ENCODE measurements around the gene CFL1. TPM values are rescaled to one million over a fixed set of nuclear protein-coding genes. Genes with fewer than 3 reads are reported as not detected.

The CFL1 gene
- total and polyA plus RNA-seq, 2 of the 8 experiments (the other 6 are each of a cell fraction or from before 2014, with no cell fraction given): 1,252 to 1,365 TPM

DNA sequence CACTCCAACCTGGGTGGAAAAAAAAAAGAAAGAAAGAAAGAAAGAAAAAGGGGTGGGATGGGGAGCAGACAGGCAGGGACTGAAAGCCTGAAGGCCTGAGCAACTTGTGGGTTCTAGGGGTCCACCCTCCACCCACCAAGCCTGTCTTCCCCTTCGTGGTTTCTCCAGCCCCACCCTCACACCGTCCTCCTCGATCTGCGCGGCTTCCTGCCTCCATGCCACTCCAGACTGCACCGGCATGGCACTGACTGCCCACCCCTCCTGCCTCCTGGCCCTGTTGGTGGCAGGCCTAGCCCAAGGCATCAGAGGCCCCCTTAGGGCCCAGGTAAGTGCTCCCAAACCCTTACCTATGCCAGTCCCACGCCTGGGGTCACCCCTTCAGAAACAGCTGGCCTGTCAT lies 21.6 kb upstream of the CFL1 start, which contains the start of gene CTSW:
TSS of gene CTSW (plus strand) at position 221 of the 400 bp plus-strand sequence. CDS start at position 239, 18 bp downstream.
- Histone ChIP-seq H4K20me1 (replicated peaks in 1 of 2; ENCODE audit: control insufficient read depth in 1 of 2, insufficient read depth in 2 of 2, low read length in 2 of 2) (peaks cover 5 to 6% of the 10 kb centered on the region in 2 experiments), H4K8ac (ENCODE audit: extremely low read depth, insufficient read depth, low read length) (no peak within 1 kb of the TSS), H2BK12ac (ENCODE audit: low read depth, low read length) (no peak within 1 kb of the TSS), H3K18ac (ENCODE audit: extremely low read depth, low read length) (no peak within 1 kb of the TSS), H2BK15ac (ENCODE audit: low read length) (no peak within 1 kb of the TSS), H2BK120ac (replicated peaks; ENCODE audit: low read depth, low read length) (no peak within 1 kb of the TSS), H3K79me2 (ENCODE audit: control insufficient read depth in 1 of 2, insufficient read depth in 2 of 2, low read length in 2 of 2) (no peaks in the 10 kb centered on the region), H3K36me3 (ENCODE audit: control insufficient read depth in 2 of 4, insufficient read depth in 4 of 4, low read length in 3 of 4) (peaks cover 5 to 16% (median 12%) of the 10 kb centered on the region in 4 experiments; a peak in 7 of 8 replicates), H3K27me3 (replicated peaks in 1 of 4; ENCODE audit: control insufficient read depth in 3 of 4, extremely low read depth in 1 of 4, insufficient read depth in 3 of 4, low read length in 3 of 4) (peaks cover 0 to 3% (median 0%) of the 10 kb centered on the region in 4 experiments; a peak in 1 of 7 replicates), H3K14ac (ENCODE audit: insufficient read length) (no peak within 1 kb of the TSS), H3K23me2 (ENCODE audit: low read depth, low read length) (no peaks in the 10 kb centered on the region), H3K4ac (replicated peaks; ENCODE audit: insufficient read length, low read depth, low read length) (no peak within 1 kb of the TSS), H3K23ac (ENCODE audit: insufficient read length) (no peak within 1 kb of the TSS), H2BK20ac (ENCODE audit: low read length) (no peak within 1 kb of the TSS), H3K9me3 (ENCODE audit: insufficient read depth in 2 of 2, low read depth in 1 of 2, low read length in 1 of 2) (no peaks in the 10 kb centered on the region), H2AFZ (ENCODE audit: low read length) (no peak within 1 kb of the TSS), H2BK5ac (ENCODE audit: low read depth, low read length) (no peak within 1 kb of the TSS), H3K9ac (replicated peaks in 1 of 4; ENCODE audit: extremely low read depth in 1 of 4, low read depth in 3 of 4, low read length in 3 of 4) (no peak within 1 kb of the TSS), H2AK5ac (ENCODE audit: low read depth, low read length) (no peak within 1 kb of the TSS), H3K56ac (replicated peaks; ENCODE audit: insufficient read length, low read depth, low read length) (no peak within 1 kb of the TSS), H3K27ac (ENCODE audit: low read depth, low read length) (no peak within 1 kb of the TSS), H3K4me2 (ENCODE audit: insufficient read depth in 1 of 2, low read depth in 2 of 2, low read length in 2 of 2) (no peak within 1 kb of the TSS), H4K91ac (replicated peaks; ENCODE audit: insufficient read length, low read length) (no peak within 1 kb of the TSS), H4K5ac (ENCODE audit: insufficient read length, low read depth, low read length) (no peak within 1 kb of the TSS), H3K4me3 (ENCODE audit: extremely low read depth in 1 of 4, insufficient read depth in 2 of 4, low read depth in 3 of 4, low read length in 4 of 4) (no peak within 1 kb of the TSS), H3K4me1 (replicated peaks in 1 of 4; ENCODE audit: control insufficient read depth in 3 of 4, insufficient read depth in 4 of 4, low read length in 3 of 4) (peaks cover 0 to 2% (median 0%) of the 10 kb centered on the region in 4 experiments; a peak in 1 of 7 replicates), H3K79me1 (ENCODE audit: low read depth, low read length) (no peaks in the 10 kb centered on the region)
- DNase-seq (ENCODE audit: low read depth in 1 of 2, low spot score in 2 of 2) (no peak), FAIRE-seq (no peak)
- ChIA-PET CTCF (ENCODE audit: partially characterized antibody) (interaction anchor here (0.9 to 19.6 kb wide), 7 partner anchors 8 to 143 kb away, joined by 3 to 283 read pairs (median 15); partner anchors contain the start of genes FIBP and MUS81), POLR2A (ENCODE audit: partially characterized antibody) (interaction anchor here (0.7 to 39.7 kb wide), 6 partner anchors 21 to 241 kb away, joined by 3 to 1071 read pairs (median 4); partner anchors contain the start of genes C11orf68, CFL1, EFEMP2 and MUS81)
- TF ChIP-seq RFX5 (IDR thresholded peaks at IDR 0.05; ENCODE audit: borderline replicate concordance, low read depth, low read length): no peak
- no peak for TF ChIP-seq SIN3A (conservative IDR thresholded peaks at IDR 0.05 in 1 of 2, IDR thresholded peaks at IDR 0.05 in 1 of 2; ENCODE audit: low read depth in 1 of 2, low read length in 2 of 2)
- no peak for TF ChIP-seq CTBP2 (IDR thresholded peaks at IDR 0.05; ENCODE audit: borderline replicate concordance, insufficient read depth, insufficient read length, low read length)
- 91% methylated on average over 7 of the region's 7 CpGs; no CpG with 5 or more reads in 1 of the 2 experiments for WGBS, 2 experiments (ENCODE audit: extremely low coverage in 1 of 2, insufficient coverage in 1 of 2, insufficient read length in 1 of 2, insufficient replicate concordance in 2 of 2, low coverage in 1 of 2, low lambda C conversion rate in 2 of 2, missing lambda C conversion rate in 1 of 2)

All from H1 (cell line).